BJ (cell line): ENCODE measurements around the gene KCNQ1OT1. TPM values are rescaled to one million over a fixed set of nuclear protein-coding genes. Genes with fewer than 3 reads are reported as not detected.

ENCODE experiments used
- CTCF ChIA-PET: fragments of 350-600 bp; formaldehyde crosslinking; extraction: SDS; loops from one replicate; lab custom pipeline; 2021; ENCODE audit warnings: antibody characterized with exemption, inconsistent platforms; lab: Yijun Ruan, JAX
- POLR2A ChIA-PET: fragments of 300-600 bp; sonication (Branson Sonifier 250); formaldehyde crosslinking; extraction: SDS; loops from one replicate; lab custom pipeline; 2021; ENCODE audit warnings: antibody characterized with exemption; lab: Charles Lee
- DNase-seq: peaks from one replicate; pipeline ENCODE4 v3.0.0-alpha.2; 2011; ENCODE audit warnings: low read depth
- H3K27me3 ChIP-seq: 2 replicates; pipeline ENCODE4 v1.6.0; 2011; ENCODE audit warnings: low read length; ENCODE audit not compliant: control insufficient read depth, insufficient read depth
- H3K36me3 ChIP-seq: 2 replicates; pipeline ENCODE4 v1.5.1; 2011; ENCODE audit warnings: low read length; ENCODE audit not compliant: control insufficient read depth, insufficient read depth
- H3K4me3 ChIP-seq: 2 replicates; pipeline ENCODE4 v1.5.1; 2011; ENCODE audit warnings: low read depth, mild to moderate bottlenecking, control low read depth, low read length
- polyA plus RNA-seq: library from polyadenylated mRNA; depleted of rRNA; stranded (reverse); fragments of >200 nt; gene quantifications from 2 replicates; pipeline ENCODE4 v1.2.3, GENCODE V29; 2011
- TF ChIP-seq, protein P1 (sequence below): IDR thresholded peaks from 2 replicates; pipeline ENCODE4 v1.5.1; 2011; ENCODE audit warnings: low read depth, mild to moderate bottlenecking, control low read depth, inconsistent platforms, low read length, moderate library complexity; ENCODE audit not compliant: insufficient read depth

The KCNQ1OT1 gene
- polyA plus RNA-seq, 1 experiment, result 0.16 TPM

DNA sequence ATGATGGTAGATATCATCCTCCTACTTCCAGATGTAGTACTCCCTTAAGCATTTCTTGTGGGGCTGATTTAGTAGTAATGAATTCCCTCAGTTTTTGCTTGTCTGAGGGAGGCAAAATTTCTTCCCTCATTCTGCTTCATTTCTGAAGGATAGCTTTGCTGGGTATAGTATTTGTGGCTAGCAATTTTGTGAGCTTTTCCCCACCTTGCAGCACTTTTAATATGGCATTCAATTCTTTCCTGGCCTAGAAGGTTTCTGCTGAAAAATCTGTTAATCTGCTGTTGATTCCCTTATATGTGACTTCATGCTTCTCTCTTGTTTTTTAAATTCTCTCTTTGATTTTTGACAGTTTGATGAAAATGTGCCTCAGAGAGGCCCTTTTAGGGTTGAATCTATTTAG is 50.4 kb downstream of the KCNQ1OT1 start:
- Histone ChIP-seq H3K4me3 (no peak overlapping the region), H3K27me3 (no peaks in the 10 kb centered on the region; the same call in 1 of the 2 replicates), H3K36me3 (no peaks in the 10 kb centered on the region)
- ChIA-PET POLR2A (no interaction called here), CTCF (no interaction called here)
- TF ChIP-seq, protein P1, sequence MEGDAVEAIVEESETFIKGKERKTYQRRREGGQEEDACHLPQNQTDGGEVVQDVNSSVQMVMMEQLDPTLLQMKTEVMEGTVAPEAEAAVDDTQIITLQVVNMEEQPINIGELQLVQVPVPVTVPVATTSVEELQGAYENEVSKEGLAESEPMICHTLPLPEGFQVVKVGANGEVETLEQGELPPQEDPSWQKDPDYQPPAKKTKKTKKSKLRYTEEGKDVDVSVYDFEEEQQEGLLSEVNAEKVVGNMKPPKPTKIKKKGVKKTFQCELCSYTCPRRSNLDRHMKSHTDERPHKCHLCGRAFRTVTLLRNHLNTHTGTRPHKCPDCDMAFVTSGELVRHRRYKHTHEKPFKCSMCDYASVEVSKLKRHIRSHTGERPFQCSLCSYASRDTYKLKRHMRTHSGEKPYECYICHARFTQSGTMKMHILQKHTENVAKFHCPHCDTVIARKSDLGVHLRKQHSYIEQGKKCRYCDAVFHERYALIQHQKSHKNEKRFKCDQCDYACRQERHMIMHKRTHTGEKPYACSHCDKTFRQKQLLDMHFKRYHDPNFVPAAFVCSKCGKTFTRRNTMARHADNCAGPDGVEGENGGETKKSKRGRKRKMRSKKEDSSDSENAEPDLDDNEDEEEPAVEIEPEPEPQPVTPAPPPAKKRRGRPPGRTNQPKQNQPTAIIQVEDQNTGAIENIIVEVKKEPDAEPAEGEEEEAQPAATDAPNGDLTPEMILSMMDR, result no peak
- no peak for DNase-seq

DNA sequence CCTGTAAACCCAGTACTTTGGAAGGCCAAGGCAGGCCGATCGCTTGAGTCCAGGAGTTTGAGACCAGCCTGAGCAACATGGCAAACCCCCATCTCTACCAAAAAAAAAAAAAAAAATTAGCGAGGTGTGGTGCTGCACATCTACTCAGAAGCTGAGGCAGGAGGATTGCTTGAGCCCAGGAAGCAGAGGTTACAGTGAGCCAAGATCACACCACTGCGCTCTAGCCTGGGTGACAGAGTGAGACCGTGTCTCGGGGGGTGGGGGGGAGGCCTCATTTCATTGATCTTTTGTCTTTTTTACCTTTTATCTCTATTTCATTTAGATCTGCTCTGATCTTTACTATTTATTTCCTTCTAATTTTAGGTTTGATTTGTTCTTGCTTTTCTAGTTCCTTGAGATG is 51.8 kb downstream of the KCNQ1OT1 start:
- TF ChIP-seq, protein P1, result no peak
- Histone ChIP-seq H3K4me3 (no peak overlapping the region), H3K36me3 (no peaks in the 10 kb centered on the region), H3K27me3 (no peaks in the 10 kb centered on the region; the same call in 1 of the 2 replicates)
- ChIA-PET POLR2A (no interaction called here), CTCF (no interaction called here)
- DNase-seq, result no peak

DNA sequence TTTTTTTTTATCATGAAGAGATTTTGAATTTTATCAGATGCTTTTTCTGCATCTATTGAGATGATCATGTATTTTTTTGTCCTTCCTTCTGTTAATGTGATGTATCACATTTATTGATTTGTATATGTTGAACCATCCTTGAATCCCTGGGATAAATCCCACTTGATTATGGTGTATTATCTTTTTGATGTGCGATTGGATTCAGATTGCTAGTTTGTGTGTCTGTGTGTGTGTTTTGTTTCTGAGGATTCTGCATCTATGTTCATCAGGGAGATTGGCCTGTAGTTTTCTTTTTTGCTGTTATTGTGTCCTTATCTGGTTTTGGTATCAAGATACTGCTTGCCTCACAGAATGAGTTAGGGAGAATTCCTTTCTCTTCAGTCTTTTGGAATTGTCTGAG is 52.6 kb downstream of the KCNQ1OT1 start:
- TF ChIP-seq, protein P1, result no peak
- DNase-seq, result no peak
- Histone ChIP-seq H3K36me3 (no peaks in the 10 kb centered on the region), H3K4me3 (no peak overlapping the region), H3K27me3 (no peaks in the 10 kb centered on the region; the same call in 1 of the 2 replicates)
- ChIA-PET CTCF (no interaction called here), POLR2A (no interaction called here)

DNA sequence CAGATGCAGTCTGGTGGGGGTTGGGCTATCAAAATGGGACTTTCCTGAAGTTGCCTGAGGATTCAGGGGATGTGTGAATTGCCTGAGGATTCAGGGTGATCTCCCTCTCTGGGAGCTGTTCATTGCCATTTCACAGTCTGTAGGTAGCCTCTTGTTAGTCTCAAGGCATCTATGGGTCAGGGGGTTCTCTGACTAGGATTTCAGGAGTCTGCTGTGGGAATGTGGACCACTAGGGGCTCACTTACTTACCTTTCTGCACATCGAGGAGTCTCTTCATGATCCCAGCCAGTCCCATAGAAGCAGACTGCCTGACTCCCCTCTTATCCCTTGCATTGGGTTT is 54.0 kb downstream of the KCNQ1OT1 start:
- TF ChIP-seq, protein P1, result no peak
- Histone ChIP-seq H3K27me3 (no peaks in the 10 kb centered on the region; the same call in 1 of the 2 replicates), H3K4me3 (no peak overlapping the region), H3K36me3 (no peaks in the 10 kb centered on the region)
- POLR2A ChIA-PET, result no interaction called here
- CTCF ChIA-PET, result no interaction called here
- no peak for DNase-seq

DNA sequence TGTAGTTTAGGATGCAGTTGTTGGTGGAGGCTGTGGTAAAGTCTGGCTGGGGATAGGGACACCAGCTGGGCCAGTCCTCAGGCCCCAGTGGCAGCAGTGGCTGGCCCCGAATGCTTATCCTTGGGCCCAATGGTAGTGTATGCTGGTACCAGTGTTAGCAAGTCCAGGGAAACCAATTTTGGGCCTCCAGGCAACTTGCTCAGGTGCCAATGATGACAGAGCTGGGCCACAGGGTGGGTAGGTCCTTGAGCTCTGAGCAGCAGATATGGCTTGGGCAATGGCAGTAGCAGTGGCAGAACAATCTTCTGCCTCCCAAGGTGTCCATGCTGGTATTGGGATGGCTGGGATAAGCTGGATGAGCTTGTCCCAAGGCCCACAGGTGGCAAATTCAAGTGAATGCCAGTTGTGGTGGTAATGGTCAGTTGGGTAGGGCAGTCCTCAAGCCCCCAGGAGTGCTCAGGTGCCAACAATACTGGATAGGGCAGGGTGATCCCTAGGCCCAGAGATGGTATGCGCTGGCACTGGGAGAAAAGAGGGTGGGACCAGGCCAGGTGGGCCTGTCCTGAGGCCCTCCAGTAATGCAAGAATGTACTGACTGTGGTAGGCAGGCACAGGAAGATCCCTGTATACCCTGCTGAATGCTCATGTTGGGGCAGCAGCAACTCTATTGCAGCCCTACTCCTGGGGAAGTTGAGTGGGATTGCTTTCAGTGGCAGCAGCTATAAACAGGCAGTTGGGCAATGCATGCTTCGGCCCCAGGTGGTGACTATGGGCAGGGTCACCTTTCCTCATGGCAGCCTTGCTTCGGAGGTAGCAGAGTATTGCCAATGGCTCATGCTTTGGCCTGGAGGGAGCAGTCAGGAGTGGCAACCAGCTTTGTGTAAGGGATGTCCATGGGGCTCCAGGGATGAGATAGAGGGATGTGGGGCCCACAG is 54.7 kb downstream of the KCNQ1OT1 start:
- DNase-seq, result no peak
- ChIA-PET POLR2A (no interaction called here), CTCF (no interaction called here)
- Histone ChIP-seq H3K36me3 (no peaks in the 10 kb centered on the region), H3K27me3 (no peaks in the 10 kb centered on the region; the same call in 1 of the 2 replicates), H3K4me3 (no peak overlapping the region)
- TF ChIP-seq, protein P1, result no peak
